Left ventricle myocardium inferior (tissue), 1 donor: Measurements from ENCODE around the gene ZNF532. TPM values are rescaled to one million over a fixed set of nuclear protein-coding genes. Genes with fewer than 3 reads are reported as not detected.

Experiments used
- DNase-seq: peaks from one replicate; pipeline ENCODE4 v3.0.0-alpha.2; 2020
- H3K27ac ChIP-seq: fragments of 200-600 bp; replicated peaks from 2 replicates; pipeline ENCODE4 v1.8.0; 2021
- H3K27me3 ChIP-seq: fragments of 200-600 bp; 2 replicates; pipeline ENCODE4 v1.8.0; 2021; ENCODE audit warnings: low read depth
- H3K36me3 ChIP-seq: fragments of 200-600 bp; 2 replicates; pipeline ENCODE4 v1.8.0; 2021
- H3K4me1 ChIP-seq: fragments of 200-600 bp; 2 replicates; pipeline ENCODE4 v1.8.0; 2021
- H3K4me3 ChIP-seq: fragments of 200-600 bp; 2 replicates; pipeline ENCODE4 v1.8.0; 2021; ENCODE audit warnings: mild to moderate bottlenecking, moderate library complexity
- H3K9me3 ChIP-seq: fragments of 200-600 bp; replicated peaks from 2 replicates; pipeline ENCODE4 v1.8.0; 2021
- intact Hi-C: fragments of 100-400 bp; cut with micrococcal nuclease; formaldehyde crosslinking; loops from one replicate; pipeline ENCODE4 v1.11.0; 2022
- total RNA-seq: library from RNA; stranded (reverse); fragmentation: NEBNext Ultra II Directional; extraction: Animal tissue kit (Norgen Biotek cat#: 25700); gene quantifications from one replicate; pipeline ENCODE4 v1.2.1, GENCODE V29; 2021
- TF ChIP-seq, protein P1 (sequence below): fragments of 200-600 bp; IDR thresholded peaks from 2 replicates; pipeline ENCODE4 v1.8.0; 2021; ENCODE audit warnings: antibody characterized with exemption, mild to moderate bottlenecking, borderline replicate concordance
- donor health status: DM: no; HTN: yes; CAD: no; lungs with severe emphysema.

ZNF532 gene
- total RNA-seq, 1 donor from 2014 or later: 59.3 TPM

DNA sequence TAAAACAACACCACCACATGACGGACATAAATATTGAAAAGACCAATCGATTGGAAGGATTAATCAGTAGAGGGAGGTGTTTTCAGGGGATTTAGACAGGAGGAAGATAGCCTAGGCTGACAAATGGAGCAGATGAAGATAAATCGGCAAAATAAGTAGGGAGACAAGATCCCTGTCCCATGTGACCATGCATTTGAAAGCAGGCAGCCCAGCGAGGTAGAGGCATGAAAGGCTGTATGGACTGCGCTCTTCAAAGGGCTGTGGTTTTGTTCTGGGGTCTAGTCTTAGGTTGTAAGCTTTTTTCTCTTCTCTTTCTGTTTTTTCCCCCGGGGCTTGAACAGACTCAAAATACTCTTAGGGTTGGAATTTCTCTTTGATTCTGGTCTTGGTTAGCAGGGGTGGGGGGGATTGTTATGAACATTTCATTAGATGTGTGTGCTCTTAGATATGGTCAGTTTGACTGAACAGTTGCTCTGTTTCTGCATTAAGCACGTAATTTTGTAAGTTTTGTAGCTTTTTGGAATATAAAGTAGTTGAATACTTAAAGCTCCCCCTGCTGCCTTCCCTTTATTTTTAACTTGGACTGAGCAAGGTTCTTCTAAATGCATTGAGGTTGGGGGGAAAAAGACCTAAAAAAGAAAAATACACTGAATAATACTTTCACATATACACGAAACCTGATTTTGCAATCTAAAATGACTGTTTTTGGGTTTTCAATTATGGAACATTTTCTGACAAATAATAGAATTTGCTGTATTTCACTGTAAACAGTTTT lies 32.2 kb downstream of the ZNF532 start:
- Histone ChIP-seq H3K27ac (peak overlapping the region; percentile 78), H3K9me3 (no peaks in the 10 kb centered on the region), H3K4me1 (peaks cover 85% of the 10 kb centered on the region), H3K36me3 (peaks cover 11% of the 10 kb centered on the region), H3K27me3 (no peaks in the 10 kb centered on the region), H3K4me3 (no peak overlapping the region)
- TF ChIP-seq, protein P1, sequence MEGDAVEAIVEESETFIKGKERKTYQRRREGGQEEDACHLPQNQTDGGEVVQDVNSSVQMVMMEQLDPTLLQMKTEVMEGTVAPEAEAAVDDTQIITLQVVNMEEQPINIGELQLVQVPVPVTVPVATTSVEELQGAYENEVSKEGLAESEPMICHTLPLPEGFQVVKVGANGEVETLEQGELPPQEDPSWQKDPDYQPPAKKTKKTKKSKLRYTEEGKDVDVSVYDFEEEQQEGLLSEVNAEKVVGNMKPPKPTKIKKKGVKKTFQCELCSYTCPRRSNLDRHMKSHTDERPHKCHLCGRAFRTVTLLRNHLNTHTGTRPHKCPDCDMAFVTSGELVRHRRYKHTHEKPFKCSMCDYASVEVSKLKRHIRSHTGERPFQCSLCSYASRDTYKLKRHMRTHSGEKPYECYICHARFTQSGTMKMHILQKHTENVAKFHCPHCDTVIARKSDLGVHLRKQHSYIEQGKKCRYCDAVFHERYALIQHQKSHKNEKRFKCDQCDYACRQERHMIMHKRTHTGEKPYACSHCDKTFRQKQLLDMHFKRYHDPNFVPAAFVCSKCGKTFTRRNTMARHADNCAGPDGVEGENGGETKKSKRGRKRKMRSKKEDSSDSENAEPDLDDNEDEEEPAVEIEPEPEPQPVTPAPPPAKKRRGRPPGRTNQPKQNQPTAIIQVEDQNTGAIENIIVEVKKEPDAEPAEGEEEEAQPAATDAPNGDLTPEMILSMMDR: no peak
- DNase-seq: no peak
- intact Hi-C loops: no loop called here

DNA sequence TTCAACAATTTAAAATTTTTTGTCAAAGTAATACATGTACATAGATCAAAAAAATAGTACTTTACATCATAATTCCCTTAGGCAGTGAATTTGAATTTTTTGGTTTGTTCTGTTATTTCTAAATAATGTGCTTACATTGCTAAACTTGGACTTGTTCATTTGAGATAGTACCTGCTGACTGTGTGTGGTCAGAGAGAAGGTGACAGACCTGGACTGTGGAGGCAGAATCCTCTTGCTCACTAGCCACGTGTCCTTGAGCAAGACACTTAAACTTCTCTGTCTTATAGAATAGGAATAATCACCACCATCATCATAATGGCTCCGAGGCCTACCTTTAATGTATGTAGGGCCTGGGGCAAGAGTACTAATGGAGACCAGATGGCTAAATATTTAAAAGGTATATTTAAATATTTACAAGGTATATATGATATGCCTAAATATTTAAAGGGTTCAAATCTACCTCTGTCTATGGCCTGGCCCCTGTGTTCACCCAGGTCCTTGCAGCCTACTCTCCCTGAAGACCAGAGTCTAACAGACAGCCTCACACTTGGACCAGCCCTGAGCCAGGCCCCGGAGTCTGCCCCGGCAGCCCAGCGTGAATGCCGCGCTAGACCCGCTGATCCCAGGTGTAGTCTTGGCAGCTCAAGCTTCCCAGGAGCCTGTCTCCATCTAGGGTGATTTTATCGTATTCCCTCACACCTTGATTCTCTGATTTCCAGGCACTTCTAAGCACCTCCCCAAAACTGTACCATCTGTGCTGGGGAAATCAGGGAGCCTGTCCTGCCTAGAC lies 33.5 kb downstream of the ZNF532 start:
- peaks cover 13% of the 10 kb centered on the region for H3K36me3 ChIP-seq
- no peaks in the 10 kb centered on the region for H3K9me3 ChIP-seq
- H3K27ac ChIP-seq: peak overlapping the region; percentile 78
- H3K4me1 ChIP-seq: peaks cover 73% of the 10 kb centered on the region
- intact Hi-C loops: no loop called here
- no peaks in the 10 kb centered on the region for H3K27me3 ChIP-seq
- TF ChIP-seq, protein P1: no peak
- H3K4me3 ChIP-seq: no peak overlapping the region
- DNase-seq: no peak

DNA sequence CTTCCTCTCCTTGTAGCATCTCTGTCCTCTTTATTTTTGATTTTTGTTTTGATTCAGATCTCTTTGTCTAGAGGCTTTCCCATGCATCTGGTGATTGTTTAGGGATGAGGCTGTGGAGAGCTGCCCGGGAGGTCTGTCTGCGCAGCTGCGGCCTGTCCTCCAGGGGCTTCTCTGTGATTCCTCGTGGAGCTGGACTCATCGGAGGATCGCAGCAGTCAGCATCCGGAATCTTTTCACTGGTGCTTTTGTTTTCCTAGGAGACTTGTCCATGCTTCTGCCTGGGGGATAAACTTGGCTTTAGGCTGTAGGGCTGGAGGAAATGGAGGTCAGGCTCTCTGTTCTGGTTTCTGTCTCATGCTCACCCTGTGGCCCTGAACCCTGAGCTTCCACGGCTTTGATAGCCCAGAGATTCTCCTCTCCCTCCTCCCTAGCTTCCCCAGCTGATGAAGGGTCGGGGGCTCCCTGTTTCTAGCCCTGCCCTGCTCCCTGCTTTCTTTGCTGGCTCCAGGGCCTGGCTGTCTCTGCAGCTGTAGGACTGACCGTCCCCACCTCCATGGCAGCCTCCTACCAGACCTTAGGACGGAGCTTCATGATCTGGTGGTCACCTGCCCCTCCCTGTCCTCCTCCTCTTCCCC lies 35.5 kb downstream of the ZNF532 start:
- Histone ChIP-seq H3K27ac (peak overlapping the region; percentile 78), H3K27me3 (no peaks in the 10 kb centered on the region), H3K4me3 (peak overlapping the region; percentile 14), H3K4me1 (peaks cover 55% of the 10 kb centered on the region), H3K9me3 (no peaks in the 10 kb centered on the region), H3K36me3 (peaks cover 19% of the 10 kb centered on the region)
- intact Hi-C loops: no loop called here
- DNase-seq: peak; percentile 56
- TF ChIP-seq, protein P1: peak; percentile 34

GRCh38 chr18:58901143-58901542 lies 36.5 kb downstream of the ZNF532 start:
- Histone ChIP-seq H3K27me3 (no peaks in the 10 kb centered on the region), H3K4me1 (peaks cover 45% of the 10 kb centered on the region), H3K9me3 (no peaks in the 10 kb centered on the region), H3K36me3 (peaks cover 25% of the 10 kb centered on the region), H3K27ac (peak overlapping the region; percentile 78), H3K4me3 (no peak overlapping the region)
- no peak for DNase-seq
- TF ChIP-seq, protein P1: no peak
- intact Hi-C loops: no loop called here

- Histone ChIP-seq H3K36me3 (peaks cover 25% of the 10 kb centered on the region), H3K27ac (no peak overlapping the region), H3K27me3 (no peaks in the 10 kb centered on the region), H3K9me3 (no peaks in the 10 kb centered on the region), H3K4me1 (peaks cover 39% of the 10 kb centered on the region), H3K4me3 (no peak overlapping the region)
- TF ChIP-seq, protein P1: no peak
- DNase-seq: no peak
- intact Hi-C loops: no loop called here
Measured at GRCh38 chr18:58901783-58902182, 37.1 kb downstream of the ZNF532 start.
